ENCODE data around the gene INCA1.

- TF ChIP-seq CTCF (IDR thresholded peaks at IDR 0.05) (no peak), EP300 (IDR thresholded peaks at IDR 0.05) (no peak), POLR2AphosphoS5 (IDR thresholded peaks at IDR 0.05) (no peak)
These were observed 27.7 kb downstream of the INCA1 start for GRCh38 chr17:4969551-4970173.

Data from stomach (tissue), 4 donors.